ENCODE data around the gene NSMCE3. TPM values are rescaled to one million over a fixed set of nuclear protein-coding genes. Genes with fewer than 3 reads are reported as not detected.

The NSMCE3 gene
- total RNA-seq, 2 donors from 2014 or later, result 31.5 to 40.8 TPM

DNA sequence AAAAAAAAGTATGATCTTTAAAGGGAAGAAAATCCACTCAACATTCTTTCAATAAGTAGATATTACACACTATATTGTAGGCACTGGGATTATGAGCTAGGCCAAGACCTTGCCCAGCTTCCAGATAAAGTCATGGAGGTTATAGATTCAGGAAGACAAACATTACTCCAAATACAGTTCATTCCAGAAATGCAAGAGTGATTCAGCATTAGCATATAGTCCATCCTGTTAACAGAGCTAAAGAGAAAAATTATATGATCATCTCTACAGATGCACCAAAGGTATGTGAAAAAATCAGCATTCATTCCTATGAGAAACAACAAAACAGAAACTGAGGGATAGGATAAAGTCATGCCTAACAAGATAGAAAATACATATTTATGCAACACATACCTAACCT is 42.1 kb upstream of the NSMCE3 start:
- Histone ChIP-seq H3K4me1 (ENCODE audit: control insufficient read depth, insufficient read depth, low read length) (no peaks in the 10 kb centered on the region), H3K36me3 (ENCODE audit: control insufficient read depth, insufficient read depth, low read length) (no peaks in the 10 kb centered on the region), H3K27me3 (ENCODE audit: control insufficient read depth, insufficient read depth, low read length, poor library complexity, severe bottlenecking) (no peaks in the 10 kb centered on the region), H3K9me3 (ENCODE audit: control insufficient read depth, low read length) (no peaks in the 10 kb centered on the region), H3K9ac (ENCODE audit: extremely low read depth, low read length, poor library complexity, severe bottlenecking) (no peak overlapping the region), H3K4me3 (ENCODE audit: low read length) (no peak overlapping the region), H3K27ac (ENCODE audit: low read depth, low read length) (no peak overlapping the region)
- Mint-ChIP-seq H3K27ac (no peak overlapping the region), H3K4me3 (no peak overlapping the region), H3K27me3 (ENCODE audit: insufficient read depth) (no peaks in the 10 kb centered on the region), H3K9me3 (no peaks in the 10 kb centered on the region), H3K4me1 (no peaks in the 10 kb centered on the region), H3K36me3 (ENCODE audit: low read depth) (no peaks in the 10 kb centered on the region)
- no peak for TF ChIP-seq CTCF (conservative IDR thresholded peaks at IDR 0.05)
- no peak for DNase-seq

DNA sequence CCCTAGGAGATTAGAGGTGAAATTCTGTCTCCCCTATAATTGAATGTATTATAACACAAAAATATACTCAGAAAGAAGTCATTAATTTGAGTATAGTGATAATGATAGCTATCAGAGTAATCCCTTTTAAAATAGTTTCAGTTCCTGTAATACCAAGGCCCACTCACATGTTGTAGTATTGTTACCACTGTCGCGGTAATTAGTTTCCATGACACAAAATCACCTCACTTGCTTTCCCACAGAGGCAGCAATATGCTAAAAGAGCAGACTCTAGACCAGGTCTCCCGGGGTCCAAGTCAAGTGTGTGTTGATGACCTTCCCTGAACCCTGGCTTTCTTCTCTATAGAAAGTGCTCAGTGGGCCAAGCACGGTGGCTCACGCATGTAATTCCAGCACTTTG is 39.5 kb upstream of the NSMCE3 start:
- no peak overlapping the region for H3K9ac ChIP-seq (ENCODE audit: extremely low read depth, low read length, poor library complexity, severe bottlenecking)

DNA sequence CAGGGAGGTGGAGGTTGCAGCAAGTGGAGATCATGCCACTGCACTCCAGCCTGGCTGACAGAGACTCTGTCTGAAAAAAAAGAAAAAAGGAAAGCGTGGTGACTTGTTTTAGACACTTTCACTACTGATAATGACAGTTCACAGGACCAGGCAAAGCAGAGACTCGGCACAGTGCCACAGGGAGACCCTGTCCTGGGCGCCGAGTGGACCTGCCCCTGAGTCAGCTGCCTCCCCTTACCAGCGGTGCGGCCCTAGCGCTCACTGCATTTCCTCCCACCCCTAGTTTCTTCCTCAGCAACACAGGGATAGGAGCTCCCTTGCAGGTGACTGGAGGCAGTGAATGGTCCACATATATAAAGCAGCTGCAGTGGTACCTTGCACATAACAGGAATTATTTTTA is 38.7 kb upstream of the NSMCE3 start:
- Mint-ChIP-seq H3K4me1 (no peaks in the 10 kb centered on the region), H3K36me3 (ENCODE audit: low read depth) (no peaks in the 10 kb centered on the region), H3K9me3 (no peaks in the 10 kb centered on the region), H3K27ac (no peak overlapping the region), H3K4me3 (no peak overlapping the region), H3K27me3 (ENCODE audit: insufficient read depth) (no peaks in the 10 kb centered on the region)
- Histone ChIP-seq H3K9ac (ENCODE audit: extremely low read depth, low read length, poor library complexity, severe bottlenecking) (no peak overlapping the region), H3K27me3 (ENCODE audit: control insufficient read depth, insufficient read depth, low read length, poor library complexity, severe bottlenecking) (no peaks in the 10 kb centered on the region), H3K9me3 (ENCODE audit: control insufficient read depth, low read length) (no peaks in the 10 kb centered on the region), H3K4me3 (ENCODE audit: low read length) (no peak overlapping the region), H3K36me3 (ENCODE audit: control insufficient read depth, insufficient read depth, low read length) (no peaks in the 10 kb centered on the region), H3K4me1 (ENCODE audit: control insufficient read depth, insufficient read depth, low read length) (no peaks in the 10 kb centered on the region), H3K27ac (ENCODE audit: low read depth, low read length) (no peak overlapping the region)
- no peak for TF ChIP-seq CTCF (conservative IDR thresholded peaks at IDR 0.05)
- WGBS, 2 experiments (ENCODE audit: insufficient coverage in 1 of 2, insufficient read length in 1 of 2), result 90 to 100% methylated on average over 1 to 7 of the region's 7 CpGs
- DNase-seq, result no peak

More for the DNA sequence above, 39.5 kb upstream of the NSMCE3 start:
- H3K9me3 ChIP-seq (ENCODE audit: control insufficient read depth, low read length), result no peaks in the 10 kb centered on the region
- Mint-ChIP-seq H3K27ac (no peak overlapping the region), H3K36me3 (ENCODE audit: low read depth) (no peaks in the 10 kb centered on the region), H3K4me1 (no peaks in the 10 kb centered on the region), H3K27me3 (ENCODE audit: insufficient read depth) (no peaks in the 10 kb centered on the region), H3K4me3 (no peak overlapping the region), H3K9me3 (no peaks in the 10 kb centered on the region)
- no peak overlapping the region for H3K4me3 ChIP-seq (ENCODE audit: low read length)
- H3K4me1 ChIP-seq (ENCODE audit: control insufficient read depth, insufficient read depth, low read length), result no peaks in the 10 kb centered on the region
- no peaks in the 10 kb centered on the region for H3K36me3 ChIP-seq (ENCODE audit: control insufficient read depth, insufficient read depth, low read length)
- DNase-seq, result no peak
- no peak overlapping the region for H3K27ac ChIP-seq (ENCODE audit: low read depth, low read length)
- H3K27me3 ChIP-seq (ENCODE audit: control insufficient read depth, insufficient read depth, low read length, poor library complexity, severe bottlenecking), result no peaks in the 10 kb centered on the region
- TF ChIP-seq CTCF (conservative IDR thresholded peaks at IDR 0.05), result no peak
- 67 to 96% methylated on average over 5 of the region's 5 CpGs for WGBS, 2 experiments (ENCODE audit: insufficient coverage in 1 of 2, insufficient read length in 1 of 2)

Measured in endodermal cell (in vitro differentiated cells).